22Rv1 (cell line): ENCODE results near the gene CTBP1.

Source experiments
- H3K27ac ChIP-seq: fragments of 450-650 bp; 2 replicates; pipeline ENCODE4 v1.5.1; 2017
- ZFX ChIP-seq: fragments of 450-650 bp; IDR thresholded peaks from 2 replicates; pipeline ENCODE4 v1.6.1; 2017; ENCODE audit warnings: antibody characterized with exemption, borderline replicate concordance
- TF ChIP-seq, protein P1 (sequence below): fragments of 450-650 bp; IDR thresholded peaks from 2 replicates; pipeline ENCODE4 v1.5.1; 2017; ENCODE audit warnings: mild to moderate bottlenecking

The CTBP1 gene

DNA sequence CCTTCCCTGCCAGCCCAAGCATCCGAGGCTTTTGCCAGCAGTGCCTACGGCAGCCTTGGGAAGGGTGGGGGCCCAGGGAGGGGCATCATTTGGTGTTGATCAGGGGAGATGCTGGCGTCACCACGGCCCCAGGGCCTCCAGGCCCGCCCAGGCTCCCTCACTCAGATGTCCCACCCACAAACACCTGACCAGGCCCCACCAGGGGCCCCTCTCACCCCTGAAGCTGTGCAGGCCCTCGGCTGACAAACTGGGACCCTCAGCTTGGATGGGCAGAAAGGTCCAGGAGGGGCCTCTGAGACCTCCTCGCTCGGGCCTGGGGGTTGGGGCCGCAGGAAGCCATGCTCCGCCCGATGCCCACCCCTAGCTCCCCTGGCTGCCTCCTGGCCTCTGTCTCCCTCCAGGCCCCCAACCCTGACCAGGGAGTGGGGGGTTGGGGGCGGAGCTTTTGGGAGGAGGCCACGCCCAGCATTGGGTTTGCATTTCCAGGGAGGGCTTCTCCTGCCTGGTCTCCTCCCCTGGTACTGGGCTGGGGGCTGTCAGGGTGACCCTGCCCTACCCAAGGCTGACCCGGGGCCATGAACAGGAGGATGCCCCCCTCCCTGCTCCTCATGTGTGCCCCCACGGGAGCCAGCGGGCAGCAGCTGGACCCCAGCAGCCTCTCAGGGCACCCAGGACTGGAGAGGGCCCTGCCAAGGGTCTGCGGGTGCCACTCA, 43.2 kb downstream of the CTBP1 start:
- H3K27ac ChIP-seq = no peak overlapping the region
- TF ChIP-seq, protein P1, sequence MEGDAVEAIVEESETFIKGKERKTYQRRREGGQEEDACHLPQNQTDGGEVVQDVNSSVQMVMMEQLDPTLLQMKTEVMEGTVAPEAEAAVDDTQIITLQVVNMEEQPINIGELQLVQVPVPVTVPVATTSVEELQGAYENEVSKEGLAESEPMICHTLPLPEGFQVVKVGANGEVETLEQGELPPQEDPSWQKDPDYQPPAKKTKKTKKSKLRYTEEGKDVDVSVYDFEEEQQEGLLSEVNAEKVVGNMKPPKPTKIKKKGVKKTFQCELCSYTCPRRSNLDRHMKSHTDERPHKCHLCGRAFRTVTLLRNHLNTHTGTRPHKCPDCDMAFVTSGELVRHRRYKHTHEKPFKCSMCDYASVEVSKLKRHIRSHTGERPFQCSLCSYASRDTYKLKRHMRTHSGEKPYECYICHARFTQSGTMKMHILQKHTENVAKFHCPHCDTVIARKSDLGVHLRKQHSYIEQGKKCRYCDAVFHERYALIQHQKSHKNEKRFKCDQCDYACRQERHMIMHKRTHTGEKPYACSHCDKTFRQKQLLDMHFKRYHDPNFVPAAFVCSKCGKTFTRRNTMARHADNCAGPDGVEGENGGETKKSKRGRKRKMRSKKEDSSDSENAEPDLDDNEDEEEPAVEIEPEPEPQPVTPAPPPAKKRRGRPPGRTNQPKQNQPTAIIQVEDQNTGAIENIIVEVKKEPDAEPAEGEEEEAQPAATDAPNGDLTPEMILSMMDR = no peak
- TF ChIP-seq ZFX = no peak

DNA sequence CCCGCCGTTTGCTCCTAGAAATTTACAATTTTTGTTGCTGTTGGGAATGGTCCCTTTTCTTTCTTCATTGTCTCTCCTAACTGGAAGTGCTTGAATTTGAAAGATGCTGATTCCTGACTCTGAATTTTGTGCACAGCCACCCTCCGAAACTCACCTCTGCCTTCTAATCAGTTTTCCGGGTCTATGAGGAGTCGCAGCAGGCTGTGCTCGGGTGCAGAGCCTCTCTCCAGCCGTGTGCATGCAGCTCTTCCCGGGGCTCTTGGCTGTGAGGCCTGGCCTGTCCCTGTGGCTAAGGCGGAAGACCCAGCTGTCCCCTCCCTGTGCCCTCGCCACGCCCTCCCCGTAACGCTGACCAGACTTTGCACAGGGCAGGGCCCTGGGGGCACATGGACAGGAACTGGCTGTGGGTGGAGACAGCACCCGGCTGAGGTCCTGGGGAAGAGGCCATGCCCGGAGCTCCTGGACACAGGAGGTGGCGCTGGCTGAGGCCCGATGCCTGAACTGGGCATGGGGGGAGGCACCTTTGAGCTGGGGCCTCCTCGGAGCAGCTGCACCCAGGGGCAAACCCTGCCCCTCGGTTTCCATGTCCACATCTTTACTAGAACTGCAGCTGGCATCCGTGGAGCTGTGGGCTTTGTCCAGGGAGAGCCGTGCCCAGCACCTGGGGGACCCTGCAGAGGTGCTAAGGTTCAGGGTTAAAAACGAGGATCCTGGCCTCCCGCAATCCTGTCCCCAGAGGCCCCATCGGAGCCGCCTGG, 43.9 kb downstream of the CTBP1 start:
- H3K27ac ChIP-seq = no peak overlapping the region

DNA sequence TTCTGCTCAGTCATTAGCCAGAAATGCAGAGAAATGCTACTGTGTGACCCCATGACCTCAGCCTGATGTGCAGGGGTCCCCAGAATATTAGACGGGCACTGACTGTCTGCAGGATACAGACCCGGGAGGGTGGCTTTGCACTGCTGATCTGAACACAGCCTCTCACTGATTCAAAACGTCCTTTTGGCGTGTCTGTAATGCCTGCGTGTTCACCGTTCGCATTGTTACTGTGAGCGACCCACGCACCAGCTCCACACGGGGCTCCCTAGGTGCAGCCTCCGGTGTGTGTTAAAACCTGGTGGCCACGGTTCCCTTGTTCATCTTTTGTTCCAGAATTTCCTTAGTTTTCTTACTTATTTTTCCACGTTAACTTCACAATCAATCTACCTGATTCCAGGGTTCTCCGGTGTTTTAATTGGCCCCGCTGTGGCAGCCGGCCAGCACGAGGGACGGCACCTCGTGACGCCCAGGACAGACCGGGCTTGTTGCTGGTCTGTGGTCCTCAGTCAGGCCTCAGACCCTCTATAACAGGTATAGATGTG, 44.6 kb downstream of the CTBP1 start:
- TF ChIP-seq, protein P1 = no peak
- TF ChIP-seq ZFX = no peak
- no peak overlapping the region for H3K27ac ChIP-seq

More for the DNA sequence above, 43.9 kb downstream of the CTBP1 start:
- TF ChIP-seq ZFX = no peak
- TF ChIP-seq, protein P1 = no peak

DNA sequence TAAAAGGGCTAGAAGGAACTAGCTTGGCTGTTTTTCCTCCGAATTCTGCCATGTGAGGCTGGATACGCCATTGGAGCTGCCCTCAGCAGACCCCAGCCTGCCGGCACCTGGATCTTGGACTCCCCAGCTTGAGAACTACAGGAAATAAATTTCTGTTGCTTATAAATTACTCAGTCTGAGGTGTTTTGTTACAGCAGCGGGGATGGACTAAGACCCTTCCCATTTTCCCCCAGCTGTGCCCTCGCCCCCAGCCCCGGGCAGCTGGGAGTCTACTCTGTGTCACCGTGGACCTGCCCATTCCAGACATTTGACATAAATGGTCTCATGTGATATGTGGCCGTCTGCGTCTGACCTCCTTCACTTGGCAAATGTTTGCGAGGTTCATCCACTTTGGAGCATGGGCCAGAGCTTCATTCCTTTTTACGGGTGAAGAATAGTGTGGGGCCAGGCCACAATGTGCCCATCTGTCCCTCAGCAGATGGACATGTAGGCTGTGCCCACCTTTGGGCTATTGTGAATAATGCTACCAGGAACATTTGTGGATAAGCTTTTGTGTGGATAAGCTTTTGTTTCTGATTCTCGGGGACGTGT, 45.8 kb downstream of the CTBP1 start:
- no peak overlapping the region for H3K27ac ChIP-seq
- TF ChIP-seq, protein P1 = no peak
- TF ChIP-seq ZFX = no peak

DNA sequence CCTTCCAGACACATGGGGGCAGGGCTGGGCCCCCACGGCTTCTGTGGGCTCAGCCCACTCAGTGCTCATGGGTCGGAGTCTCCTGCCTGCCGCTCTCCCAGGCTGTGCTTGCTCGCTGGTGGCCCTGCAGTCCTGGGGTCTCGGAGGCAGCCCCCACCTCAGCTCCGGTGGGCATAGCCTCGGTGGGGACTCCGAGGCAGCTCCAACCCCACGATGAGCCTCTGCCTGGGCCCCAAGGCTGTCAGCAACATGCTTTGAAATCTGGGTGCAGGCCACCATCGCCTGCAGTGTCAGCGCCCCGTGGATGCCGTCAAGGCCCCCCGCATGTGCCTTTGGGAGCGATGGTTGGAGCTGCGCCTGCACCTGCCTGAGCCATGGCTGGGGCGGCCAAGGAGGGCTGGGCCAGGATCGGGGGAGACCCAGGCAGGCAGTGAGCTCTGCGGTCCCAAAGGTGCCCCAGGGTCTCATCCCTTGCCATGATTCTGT, 46.4 kb downstream of the CTBP1 start:
- H3K27ac ChIP-seq = no peak overlapping the region
- TF ChIP-seq ZFX = no peak
- TF ChIP-seq, protein P1 = no peak

DNA sequence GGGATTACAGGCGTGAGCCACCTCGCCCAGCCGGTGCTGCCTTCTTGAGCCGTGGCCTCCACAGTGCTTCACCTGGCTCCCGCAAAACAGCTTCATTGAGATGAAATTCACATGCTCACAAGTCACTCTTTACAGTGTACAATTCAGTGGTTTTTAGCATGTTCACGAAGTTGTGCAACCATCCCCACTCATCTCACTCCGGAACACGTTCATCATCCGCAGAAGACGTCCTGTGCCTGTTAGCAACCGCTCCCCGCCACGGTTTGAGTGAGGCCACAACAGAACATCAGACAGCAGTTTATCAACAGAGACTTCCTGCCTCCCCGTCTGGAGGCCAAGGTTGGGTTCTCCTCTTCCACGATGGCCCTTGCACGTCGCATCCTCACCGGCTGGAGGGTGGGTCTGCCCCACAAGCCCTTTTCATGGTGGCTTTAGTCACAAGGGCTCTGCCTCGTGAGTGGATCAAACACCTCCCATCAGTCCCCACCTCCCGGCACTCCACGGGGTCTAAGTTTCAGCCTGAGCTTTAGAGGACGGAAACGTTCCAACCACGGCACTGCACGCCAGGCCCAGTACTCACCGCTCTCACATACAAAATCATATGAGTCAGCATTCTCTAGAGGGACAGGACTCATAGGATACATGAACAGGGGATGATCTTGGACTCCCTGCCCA, 46.9 kb downstream of the CTBP1 start:
- TF ChIP-seq ZFX = no peak
- TF ChIP-seq, protein P1 = no peak

More for the DNA sequence above, 46.9 kb downstream of the CTBP1 start:
- H3K27ac ChIP-seq = no peak overlapping the region
